ENCODE measurements around the gene TRAM2.

GRCh38 chr6:52491203-52492069 is 85.4 kb downstream of the TRAM2 start:
- TF ChIP-seq, protein P1, sequence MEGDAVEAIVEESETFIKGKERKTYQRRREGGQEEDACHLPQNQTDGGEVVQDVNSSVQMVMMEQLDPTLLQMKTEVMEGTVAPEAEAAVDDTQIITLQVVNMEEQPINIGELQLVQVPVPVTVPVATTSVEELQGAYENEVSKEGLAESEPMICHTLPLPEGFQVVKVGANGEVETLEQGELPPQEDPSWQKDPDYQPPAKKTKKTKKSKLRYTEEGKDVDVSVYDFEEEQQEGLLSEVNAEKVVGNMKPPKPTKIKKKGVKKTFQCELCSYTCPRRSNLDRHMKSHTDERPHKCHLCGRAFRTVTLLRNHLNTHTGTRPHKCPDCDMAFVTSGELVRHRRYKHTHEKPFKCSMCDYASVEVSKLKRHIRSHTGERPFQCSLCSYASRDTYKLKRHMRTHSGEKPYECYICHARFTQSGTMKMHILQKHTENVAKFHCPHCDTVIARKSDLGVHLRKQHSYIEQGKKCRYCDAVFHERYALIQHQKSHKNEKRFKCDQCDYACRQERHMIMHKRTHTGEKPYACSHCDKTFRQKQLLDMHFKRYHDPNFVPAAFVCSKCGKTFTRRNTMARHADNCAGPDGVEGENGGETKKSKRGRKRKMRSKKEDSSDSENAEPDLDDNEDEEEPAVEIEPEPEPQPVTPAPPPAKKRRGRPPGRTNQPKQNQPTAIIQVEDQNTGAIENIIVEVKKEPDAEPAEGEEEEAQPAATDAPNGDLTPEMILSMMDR (IDR thresholded peaks at IDR 0.05): no peak
- no peak for TF ChIP-seq EP300 (IDR thresholded peaks at IDR 0.05)

Data from tibial nerve (tissue), 4 donors.